ENCODE data around the gene COL13A1. TPM values are rescaled to one million over a fixed set of nuclear protein-coding genes. Genes with fewer than 3 reads are reported as not detected.

COL13A1 gene
- total and polyA plus RNA-seq, 4 donors, result 0.17 to 0.47 (median 0.18) TPM

- TF ChIP-seq EGR1 (IDR thresholded peaks at IDR 0.05; ENCODE audit: low read depth in 2 of 2) (no peak), REST (IDR thresholded peaks at IDR 0.05) (no peak), FOXA2 (IDR thresholded peaks at IDR 0.05) (no peak), YY1 (IDR thresholded peaks at IDR 0.05) (no peak)
- H3K9me3 ChIP-seq (ENCODE audit: control insufficient read depth in 4 of 4, low read length in 3 of 4), result no peaks in the 10 kb centered on the region
- no peaks in the 10 kb centered on the region for H3K4me1 ChIP-seq (ENCODE audit: control insufficient read depth in 4 of 4, insufficient read depth in 4 of 4, low read length in 3 of 4)
- H3K27me3 ChIP-seq (ENCODE audit: control insufficient read depth in 4 of 4, insufficient read depth in 4 of 4, low read length in 3 of 4), result no peaks in the 10 kb centered on the region
- WGBS, result 84% methylated on average over 14 of the region's 14 CpGs
- no peaks in the 10 kb centered on the region for H3K36me3 ChIP-seq (ENCODE audit: control insufficient read depth in 4 of 4, insufficient read depth in 3 of 4, low read depth in 1 of 4, low read length in 3 of 4)
- H3K4me3 ChIP-seq (ENCODE audit: low read depth in 1 of 3, low read length in 3 of 3), result no peak overlapping the region
- no peak overlapping the region for H3K27ac ChIP-seq (ENCODE audit: low read depth in 1 of 2, low read length in 2 of 2)
- DNase-seq (ENCODE audit: low spot score), result no peak
- H3K9ac ChIP-seq (ENCODE audit: low read depth in 1 of 2, low read length in 2 of 2), result no peak overlapping the region
Observed at GRCh38 chr10:69965919-69966662, 164.4 kb downstream of the COL13A1 start.

- Histone ChIP-seq H3K4me1 (ENCODE audit: control insufficient read depth in 4 of 4, insufficient read depth in 4 of 4, low read length in 3 of 4) (no peaks in the 10 kb centered on the region), H3K9me3 (ENCODE audit: control insufficient read depth in 4 of 4, low read length in 3 of 4) (no peaks in the 10 kb centered on the region), H3K27me3 (ENCODE audit: control insufficient read depth in 4 of 4, insufficient read depth in 4 of 4, low read length in 3 of 4) (no peaks in the 10 kb centered on the region), H3K27ac (ENCODE audit: low read depth in 1 of 2, low read length in 2 of 2) (no peak overlapping the region), H3K9ac (ENCODE audit: low read depth in 1 of 2, low read length in 2 of 2) (no peak overlapping the region), H3K36me3 (ENCODE audit: control insufficient read depth in 4 of 4, insufficient read depth in 3 of 4, low read depth in 1 of 4, low read length in 3 of 4) (no peaks in the 10 kb centered on the region), H3K4me3 (ENCODE audit: low read depth in 1 of 3, low read length in 3 of 3) (no peak overlapping the region)
- TF ChIP-seq RAD21 (IDR thresholded peaks at IDR 0.05), result peak in 1 of 2 donors; percentile 12
- no peak for TF ChIP-seq EGR1 (IDR thresholded peaks at IDR 0.05; ENCODE audit: low read depth in 2 of 2)
- TF ChIP-seq CTCF (IDR thresholded peaks at IDR 0.05; ENCODE audit: low read depth, low read length, missing input control), result no peak
- TF ChIP-seq SP1 (IDR thresholded peaks at IDR 0.05), result no peak
- no peak for DNase-seq (ENCODE audit: low spot score)
- WGBS, result 77% methylated on average over 3 of the region's 3 CpGs
Observed at GRCh38 chr10:69968830-69969229, 167.1 kb downstream of the COL13A1 start.

- 91% methylated on average over 3 of the region's 3 CpGs for WGBS
- no peak for DNase-seq (ENCODE audit: low spot score)
- H3K9ac ChIP-seq (ENCODE audit: low read depth in 1 of 2, low read length in 2 of 2), result no peak overlapping the region
- no peak overlapping the region for H3K4me3 ChIP-seq (ENCODE audit: low read depth in 1 of 3, low read length in 3 of 3)
- H3K27ac ChIP-seq (ENCODE audit: low read depth in 1 of 2, low read length in 2 of 2), result no peak overlapping the region
- no peaks in the 10 kb centered on the region for H3K36me3 ChIP-seq (ENCODE audit: control insufficient read depth in 4 of 4, insufficient read depth in 3 of 4, low read depth in 1 of 4, low read length in 3 of 4)
- no peaks in the 10 kb centered on the region for H3K4me1 ChIP-seq (ENCODE audit: control insufficient read depth in 4 of 4, insufficient read depth in 4 of 4, low read length in 3 of 4)
- no peaks in the 10 kb centered on the region for H3K9me3 ChIP-seq (ENCODE audit: control insufficient read depth in 4 of 4, low read length in 3 of 4)
- H3K27me3 ChIP-seq (ENCODE audit: control insufficient read depth in 4 of 4, insufficient read depth in 4 of 4, low read length in 3 of 4), result peaks cover 0 to 2% (median 0%) of the 10 kb centered on the region in 4 donors
- no peak for TF ChIP-seq FOXA2 (IDR thresholded peaks at IDR 0.05)
- no peak for TF ChIP-seq CTCF (IDR thresholded peaks at IDR 0.05; ENCODE audit: low read depth, low read length, missing input control)
- no peak for TF ChIP-seq ZBTB33 (IDR thresholded peaks at IDR 0.05)
- no peak for TF ChIP-seq REST (IDR thresholded peaks at IDR 0.05)
- TF ChIP-seq SP1 (IDR thresholded peaks at IDR 0.05), result no peak
- TF ChIP-seq JUND (IDR thresholded peaks at IDR 0.05), result no peak
- no peak for TF ChIP-seq EGR1 (IDR thresholded peaks at IDR 0.05; ENCODE audit: low read depth in 2 of 2)
- no peak for TF ChIP-seq MAX (IDR thresholded peaks at IDR 0.05)
Observed at GRCh38 chr10:69969977-69970376, 168.3 kb downstream of the COL13A1 start.
